Aorta (tissue), 5 donors: ENCODE data around the gene NEIL1. TPM values are rescaled to one million over a fixed set of nuclear protein-coding genes. Genes with fewer than 3 reads are reported as not detected.
A peak's percentile ranks its signal among the peaks of the same experiment; 100 is the strongest.
"Not testable (repeated sequence)": the region's sequence is repeated elsewhere in the genome, so short reads cannot be mapped to it uniquely, and the experiment has no call there.

Source experiments
- ATAC-seq: fragments of 200-7000 bp; cut with Tn5 transposase; one replicate; pipeline ENCODE4 v1.9.1; 2022; ENCODE audit warnings: moderate library complexity; ENCODE audit not compliant: low FRiP score
- DNase-seq, 2 donors: peaks; one replicate each; pipeline ENCODE4 v3.0.0-alpha.2; 2020
- H3K27ac ChIP-seq, 2 donors: one replicate each; pipeline ENCODE4 v1.5.1; 2013; ENCODE audit warnings: low read length in 2 of 2, mild to moderate bottlenecking in 2 of 2, moderate library complexity in 2 of 2, control low read depth in 1 of 2, inconsistent platforms in 1 of 2, low read depth in 1 of 2
- H3K27me3 ChIP-seq, 2 donors: one replicate each; pipeline ENCODE4 v1.6.1; 2013; ENCODE audit warnings: control low read depth in 1 of 2, low read length in 1 of 2, mild to moderate bottlenecking in 1 of 2, moderate library complexity in 1 of 2; ENCODE audit not compliant: insufficient read depth in 2 of 2, control insufficient read depth in 1 of 2
- H3K36me3 ChIP-seq, 2 donors: one replicate each; pipeline ENCODE4 v1.6.1; 2013; ENCODE audit warnings: control low read depth in 1 of 2, low read length in 1 of 2, mild to moderate bottlenecking in 1 of 2; ENCODE audit not compliant: insufficient read depth in 2 of 2, control insufficient read depth in 1 of 2
- H3K4me1 ChIP-seq, 2 donors: one replicate each; pipeline ENCODE4 v1.6.1; 2013; ENCODE audit warnings: low read length in 2 of 2, control low read depth in 1 of 2, mild to moderate bottlenecking in 1 of 2, moderate library complexity in 1 of 2; ENCODE audit not compliant: insufficient read depth in 2 of 2, control insufficient read depth in 1 of 2
- H3K4me3 ChIP-seq, 2 donors: one replicate each; pipeline ENCODE4 v1.5.1; 2013; ENCODE audit warnings: low read length in 2 of 2, control low read depth in 1 of 2, mild to moderate bottlenecking in 1 of 2
- H3K9me3 ChIP-seq: one replicate; pipeline ENCODE4 v1.6.1; 2013; ENCODE audit warnings: mild to moderate bottlenecking, low read length; ENCODE audit not compliant: control insufficient read depth
- WGBS, 2 donors: extraction: QIAGEN DNeasy Blood & Tissue Kit; methylation state at CpG; one replicate each; pipeline ENCODE4 v1.1.7; 2013; 5-methylcytosine and 5-hydroxymethylcytosine counted together
- intact Hi-C, 2 donors: fragments of 100-400 bp; cut with DNase I; formaldehyde crosslinking; loops; one replicate each; pipeline versions ENCODE4 v1.14.2 to v1.15.0; 2022
- polyA plus RNA-seq, 2 donors: library from polyadenylated mRNA; stranded (reverse); fragments of 200-250 nt; gene quantifications; one replicate each; pipeline ENCODE4 v1.2.3, GENCODE V29; 2013
- total RNA-seq, 2 donors: library from RNA; stranded (reverse); fragmentation: NEBNext Ultra II Directional; extraction: Animal tissue kit (Norgen Biotek cat#: 25700); gene quantifications; one replicate each; pipeline ENCODE4 v1.2.1, GENCODE V29; 2021
- donor health status: healthy with polysubstance abuse.
- donor health status: Bipolar disorder and iron deficiency.
- donor health status: DM: no; HTN: no; CAD: no.
- donor health status: DM: no; HTN: no; CAD: no.
- donor health status: DM: yes; HTN: yes; CAD: no.

The NEIL1 gene
- total and polyA plus RNA-seq, 4 donors, result 7.9 to 80.4 (median 30.5) TPM

- H3K4me1 ChIP-seq, result no peaks in the 10 kb centered on the region
- H3K27me3 ChIP-seq, result no peaks in the 10 kb centered on the region
- intact Hi-C loops, result no loop called here
- no peak overlapping the region for H3K27ac ChIP-seq
- DNase-seq (peak in 1 of 2 donors; percentile 45), ATAC-seq (no peak)
- 78 to 81% methylated on average over 3 of the region's 3 CpGs for WGBS, 2 donors
- no peak overlapping the region for H3K4me3 ChIP-seq
- H3K9me3 ChIP-seq, result no peaks in the 10 kb centered on the region
- H3K36me3 ChIP-seq, result no peaks in the 10 kb centered on the region
Measured at GRCh38 chr15:75327491-75327890, 19.3 kb upstream of the NEIL1 start.

GRCh38 chr15:75328493-75329314 lies 18.1 kb upstream of the NEIL1 start:
- Histone ChIP-seq H3K4me3 (no peak overlapping the region), H3K9me3 (no peaks in the 10 kb centered on the region), H3K27ac (no peak overlapping the region), H3K36me3 (no peaks in the 10 kb centered on the region), H3K4me1 (no peaks in the 10 kb centered on the region), H3K27me3 (no peaks in the 10 kb centered on the region)
- ATAC-seq (no peak), DNase-seq (peak in 1 of 2 donors; percentile 43)
- intact Hi-C loops, result no loop called here
- 77 to 82% methylated on average over 9 to 10 of the region's 10 CpGs for WGBS, 2 donors

- 91 to 94% methylated on average over 2 of the region's 2 CpGs for WGBS, 2 donors
- Histone ChIP-seq H3K27me3 (no peaks in the 10 kb centered on the region), H3K36me3 (no peaks in the 10 kb centered on the region), H3K4me1 (no peaks in the 10 kb centered on the region), H3K9me3 (no peaks in the 10 kb centered on the region), H3K4me3 (no peak overlapping the region), H3K27ac (no peak overlapping the region)
- intact Hi-C loops, result no loop called here
- ATAC-seq (no peak), DNase-seq (peak in 1 of 2 donors; percentile 30)
Measured at GRCh38 chr15:75329571-75329970, 17.3 kb upstream of the NEIL1 start.

GRCh38 chr15:75332093-75332492 lies 14.7 kb upstream of the NEIL1 start:
- H3K4me3 ChIP-seq, intact Hi-C loops, H3K36me3 ChIP-seq, H3K27me3 ChIP-seq, H3K27ac ChIP-seq, H3K9me3 ChIP-seq, H3K4me1 ChIP-seq, ATAC-seq: not testable (repeated sequence)
- peak in 1 of 2 donors; percentile 11 for DNase-seq
- WGBS, 2 donors, result 77 to 79% methylated on average over 7 of the region's 7 CpGs

GRCh38 chr15:75333654-75334419 lies 13.0 kb upstream of the NEIL1 start:
- WGBS, 2 donors, result 90 to 91% methylated on average over 14 to 15 of the region's 15 CpGs
- DNase-seq, result peak in 1 of 2 donors; percentile 31
- intact Hi-C loops, H3K4me1 ChIP-seq, H3K27ac ChIP-seq, ATAC-seq, H3K36me3 ChIP-seq, H3K9me3 ChIP-seq, H3K4me3 ChIP-seq, H3K27me3 ChIP-seq: not testable (repeated sequence)

GRCh38 chr15:75335313-75335704 lies 11.5 kb upstream of the NEIL1 start:
- Histone ChIP-seq H3K27me3 (no peaks in the 10 kb centered on the region), H3K4me1 (peaks cover 0 to 2% of the 10 kb centered on the region in 2 donors), H3K27ac (no peak overlapping the region), H3K36me3 (no peaks in the 10 kb centered on the region), H3K9me3 (no peaks in the 10 kb centered on the region), H3K4me3 (peak overlapping the region in 1 of 2 donors; percentile 50)
- DNase-seq (no peak), ATAC-seq (no peak)
- WGBS, 2 donors, result 41 to 43% methylated on average over 3 of the region's 3 CpGs
- intact Hi-C loops, result no loop called here

GRCh38 chr15:75335705-75336355 lies 11.0 kb upstream of the NEIL1 start, which contains the start of gene COMMD4:
TSS of gene COMMD4 (plus strand) at chr15:75336063. CDS start at chr15:75336090, 27 bp downstream.
- 0 to 1% methylated on average over 42 of the region's 42 CpGs for WGBS, 2 donors
- DNase-seq, result peak; percentile 97 to 98
- intact Hi-C loops, result no loop called here

GRCh38 chr15:75338661-75339240 lies 8.1 kb upstream of the NEIL1 start:
- Histone ChIP-seq H3K9me3 (no peaks in the 10 kb centered on the region), H3K4me3 (no peak overlapping the region), H3K4me1 (peaks cover 0 to 2% of the 10 kb centered on the region in 2 donors), H3K27me3 (no peaks in the 10 kb centered on the region), H3K27ac (no peak overlapping the region), H3K36me3 (no peaks in the 10 kb centered on the region)
- ATAC-seq (no peak), DNase-seq (no peak)
- intact Hi-C loops, result no loop called here
- WGBS, 2 donors, result 91 to 92% methylated on average over 11 of the region's 11 CpGs

More at GRCh38 chr15:75335705-75336355, 11.0 kb upstream of the NEIL1 start, which contains the start of gene COMMD4:
- ATAC-seq, result peak; percentile 93
- H3K9me3 ChIP-seq, result no peaks in the 10 kb centered on the region
- no peaks in the 10 kb centered on the region for H3K36me3 ChIP-seq
- peaks cover 0 to 2% of the 10 kb centered on the region in 2 donors for H3K4me1 ChIP-seq
- H3K4me3 ChIP-seq, result peak within 1 kb of the TSS; percentile 18 to 50
- peak within 1 kb of the TSS in 1 of 2 donors; percentile 2 for H3K27ac ChIP-seq
- no peaks in the 10 kb centered on the region for H3K27me3 ChIP-seq
